Retinal pigment epithelial cell (primary cell): ENCODE results near the gene XRCC5.

Source experiments
- DNase-seq: peaks from one replicate; pipeline ENCODE4 v3.0.0-alpha.2; 2010; ENCODE audit warnings: low read depth
- H3K4me3 ChIP-seq: 2 replicates; pipeline ENCODE4 v1.5.1; 2011; ENCODE audit warnings: mild to moderate bottlenecking, low read length, control low read depth, moderate library complexity
- CTCF ChIP-seq: conservative IDR thresholded peaks from 2 replicates; pipeline ENCODE4 v1.5.1; 2011; ENCODE audit warnings: low read depth, low read length, control low read depth, inconsistent platforms

The XRCC5 gene

DNA sequence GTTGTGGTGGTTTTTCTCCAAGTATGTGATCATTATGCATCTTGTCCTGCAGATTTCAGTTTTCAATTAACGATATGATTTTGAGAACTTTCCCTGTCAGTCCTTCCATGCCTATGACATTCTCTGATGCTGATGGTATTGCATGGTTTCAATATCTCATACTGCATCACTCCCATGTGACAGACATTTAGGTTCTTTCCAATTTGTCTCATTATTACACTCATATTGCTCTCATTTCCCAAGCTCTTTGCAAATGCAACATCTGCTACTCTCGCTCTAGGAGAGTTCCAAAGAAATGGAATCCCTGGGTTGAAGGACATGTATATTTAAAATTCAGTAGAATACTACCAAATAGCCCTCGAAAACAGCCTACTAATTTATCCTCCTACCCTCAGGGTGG is 137.6 kb downstream of the XRCC5 start:
- no peak for TF ChIP-seq CTCF
- no peak overlapping the region for H3K4me3 ChIP-seq
- no peak for DNase-seq
